Activated naive CD8-positive, alpha-beta T cell treated with anti-CD3 and anti-CD28 coated beads, Interleukin-2, amount 10 ng/mL, durations not matched to agents 7 days and 5 days (primary cell): ENCODE measurements around the gene CARD9. TPM values are rescaled to one million over a fixed set of nuclear protein-coding genes. Genes with fewer than 3 reads are reported as not detected.

Source experiments
- ATAC-seq: fragments of 150-1000 bp; cut with Tn5 transposase; one replicate; pipeline ENCODE4 v1.10.0; 2021; ENCODE audit warnings: low read depth, moderate library complexity
- POLR2A ChIA-PET: fragments of 350-600 bp; sonication (Branson Sonifier 250); formaldehyde crosslinking; loops from one replicate; lab custom pipeline; 2021; ENCODE audit warnings: antibody characterized with exemption; lab: Charles Lee
- DNase-seq: peaks from one replicate; pipeline ENCODE4 v3.0.0; 2021
- H3K27ac Mint-ChIP-seq: one replicate; pipeline ENCODE4 v1.8.0; 2022; ENCODE audit warnings: mild to moderate bottlenecking, mixed read lengths
- H3K27me3 Mint-ChIP-seq: one replicate; pipeline ENCODE4 v1.8.0; 2022; ENCODE audit warnings: mild to moderate bottlenecking, moderate library complexity, mixed read lengths
- H3K36me3 Mint-ChIP-seq: one replicate; pipeline ENCODE4 v1.8.0; 2021; ENCODE audit warnings: mild to moderate bottlenecking, mixed read lengths
- H3K4me1 Mint-ChIP-seq: one replicate; pipeline ENCODE4 v1.8.0; 2021; ENCODE audit warnings: mixed read lengths
- H3K4me3 Mint-ChIP-seq: one replicate; pipeline ENCODE4 v1.8.0; 2022; ENCODE audit warnings: mild to moderate bottlenecking, moderate library complexity, mixed read lengths
- H3K9me3 Mint-ChIP-seq: one replicate; pipeline ENCODE4 v1.8.0; 2021; ENCODE audit warnings: mixed read lengths
- total RNA-seq, 2 experiments: library from RNA; stranded (reverse); gene quantifications; one replicate each; pipeline ENCODE4 v1.2.3, GENCODE V29; 2021

Gene CARD9
- under 1 TPM; 0.45 to 0.61 TPM for total RNA-seq

- H3K27me3 Mint-ChIP-seq, result no peaks in the 10 kb centered on the region
- H3K4me1 Mint-ChIP-seq, result peaks cover 2% of the 10 kb centered on the region
- H3K36me3 Mint-ChIP-seq, result peaks cover 1% of the 10 kb centered on the region
- POLR2A ChIA-PET, result no interaction called here
- no peak within 1 kb of the TSS for H3K27ac Mint-ChIP-seq
- H3K4me3 Mint-ChIP-seq, result peak within 1 kb of the TSS; percentile 13
- ATAC-seq (no peak), DNase-seq (no peak)
- H3K9me3 Mint-ChIP-seq, result no peaks in the 10 kb centered on the region
Measured at GRCh38 chr9:136373300-136374182, at the start of gene CARD9. Gene CARD9 (minus strand): TSS chr9:136373669. CDS start chr9:136372078, 1,591 bp downstream.

GRCh38 chr9:136422876-136423275, 49.4 kb upstream of the CARD9 start:
- ATAC-seq (no peak), DNase-seq (no peak)
- H3K27ac Mint-ChIP-seq, result no peak overlapping the region
- H3K36me3 Mint-ChIP-seq, result peaks cover 4% of the 10 kb centered on the region
- POLR2A ChIA-PET, result interaction anchor here (1.2 kb wide), 1 partner anchor 13 kb away, joined by 3 read pairs; the partner anchor contains the start of genes ENTR1 and PMPCA
- H3K4me1 Mint-ChIP-seq, result no peaks in the 10 kb centered on the region
- H3K9me3 Mint-ChIP-seq, result no peaks in the 10 kb centered on the region
- H3K4me3 Mint-ChIP-seq, result no peak overlapping the region
- no peaks in the 10 kb centered on the region for H3K27me3 Mint-ChIP-seq

- POLR2A ChIA-PET, result no interaction called here
- DNase-seq (no peak), ATAC-seq (no peak)
- H3K27me3 Mint-ChIP-seq, result no peaks in the 10 kb centered on the region
- H3K27ac Mint-ChIP-seq, result no peak overlapping the region
- H3K9me3 Mint-ChIP-seq, result no peaks in the 10 kb centered on the region
- no peak overlapping the region for H3K4me3 Mint-ChIP-seq
- no peaks in the 10 kb centered on the region for H3K4me1 Mint-ChIP-seq
- H3K36me3 Mint-ChIP-seq, result peaks cover 4% of the 10 kb centered on the region
Measured at GRCh38 chr9:136421791-136422190, 48.3 kb upstream of the CARD9 start.

- Mint-ChIP-seq H3K4me3 (no peak overlapping the region), H3K36me3 (peaks cover 8% of the 10 kb centered on the region), H3K27me3 (no peaks in the 10 kb centered on the region), H3K9me3 (no peaks in the 10 kb centered on the region), H3K4me1 (no peaks in the 10 kb centered on the region), H3K27ac (no peak overlapping the region)
- ATAC-seq, result no peak
- POLR2A ChIA-PET, result no interaction called here
- DNase-seq, result no peak
Measured at GRCh38 chr9:136419092-136419420, 45.6 kb upstream of the CARD9 start.

GRCh38 chr9:136418182-136419091, 45.0 kb upstream of the CARD9 start:
- peaks cover 8% of the 10 kb centered on the region for H3K36me3 Mint-ChIP-seq
- no peaks in the 10 kb centered on the region for H3K27me3 Mint-ChIP-seq
- no peak overlapping the region for H3K27ac Mint-ChIP-seq
- POLR2A ChIA-PET, result no interaction called here
- H3K4me1 Mint-ChIP-seq, result no peaks in the 10 kb centered on the region
- ATAC-seq (no peak), DNase-seq (no peak)
- H3K9me3 Mint-ChIP-seq, result no peaks in the 10 kb centered on the region
- H3K4me3 Mint-ChIP-seq, result no peak overlapping the region

GRCh38 chr9:136416914-136417313, 43.4 kb upstream of the CARD9 start:
- POLR2A ChIA-PET, result no interaction called here
- Mint-ChIP-seq H3K36me3 (peaks cover 8% of the 10 kb centered on the region), H3K9me3 (no peaks in the 10 kb centered on the region)

GRCh38 chr9:136416427-136416826, 43.0 kb upstream of the CARD9 start:
- peaks cover 8% of the 10 kb centered on the region for H3K36me3 Mint-ChIP-seq
- H3K4me1 Mint-ChIP-seq, result peaks cover 8% of the 10 kb centered on the region
- no peaks in the 10 kb centered on the region for H3K27me3 Mint-ChIP-seq
- no peaks in the 10 kb centered on the region for H3K9me3 Mint-ChIP-seq
- H3K27ac Mint-ChIP-seq, result no peak overlapping the region
- POLR2A ChIA-PET, result no interaction called here
- ATAC-seq, result no peak
- H3K4me3 Mint-ChIP-seq, result no peak overlapping the region
- no peak for DNase-seq

More at GRCh38 chr9:136416914-136417313, 43.4 kb upstream of the CARD9 start:
- Mint-ChIP-seq H3K27me3 (no peaks in the 10 kb centered on the region), H3K4me3 (no peak overlapping the region), H3K4me1 (peaks cover 4% of the 10 kb centered on the region), H3K27ac (no peak overlapping the region)
- no peak for DNase-seq
- ATAC-seq, result no peak

- Mint-ChIP-seq H3K36me3 (peaks cover 13% of the 10 kb centered on the region), H3K27ac (no peak overlapping the region), H3K4me1 (peaks cover 27% of the 10 kb centered on the region), H3K4me3 (no peak overlapping the region), H3K9me3 (no peaks in the 10 kb centered on the region), H3K27me3 (no peaks in the 10 kb centered on the region)
- ATAC-seq (no peak), DNase-seq (no peak)
- POLR2A ChIA-PET, result no interaction called here
Measured at GRCh38 chr9:136412962-136413361, 39.5 kb upstream of the CARD9 start.

GRCh38 chr9:136411378-136411777, 37.9 kb upstream of the CARD9 start:
- ATAC-seq, result no peak

GRCh38 chr9:136410500-136411287, 37.2 kb upstream of the CARD9 start, which contains the start of the genes ENTR1 and PMPCA:
Gene ENTR1 (minus strand): TSS chr9:136410614. CDS start chr9:136410397, 217 bp downstream.
Gene PMPCA (plus strand): TSS chr9:136410658. CDS start chr9:136410669, 11 bp downstream.
- H3K9me3 Mint-ChIP-seq, result no peaks in the 10 kb centered on the region
- H3K27ac Mint-ChIP-seq, result peak within 1 kb of the TSS; percentile 90
- H3K27me3 Mint-ChIP-seq, result no peaks in the 10 kb centered on the region
- peaks cover 23% of the 10 kb centered on the region for H3K36me3 Mint-ChIP-seq
- POLR2A ChIA-PET, result interaction anchor here (0.5 to 1.8 kb wide), 7 partner anchors 12 to 303 kb away, joined by 3 to 7 read pairs (median 3); partner anchors contain the start of gene DNLZ
- H3K4me1 Mint-ChIP-seq, result peaks cover 27% of the 10 kb centered on the region
- DNase-seq (peak; percentile 97), ATAC-seq (peak; percentile 76)
- peak within 1 kb of the TSS; percentile 94 for H3K4me3 Mint-ChIP-seq

More at GRCh38 chr9:136411378-136411777, 37.9 kb upstream of the CARD9 start:
- Mint-ChIP-seq H3K36me3 (peaks cover 22% of the 10 kb centered on the region), H3K27ac (peak overlapping the region; percentile 88), H3K4me3 (peak overlapping the region; percentile 94), H3K27me3 (no peaks in the 10 kb centered on the region), H3K9me3 (no peaks in the 10 kb centered on the region), H3K4me1 (peaks cover 27% of the 10 kb centered on the region)
- POLR2A ChIA-PET, result interaction anchor here (1.0 to 1.1 kb wide), 2 partner anchors 48 to 304 kb away, joined by 3 to 4 read pairs; partner anchors contain the start of gene DNLZ
- no peak for DNase-seq

GRCh38 chr9:136409557-136410455, 36.3 kb upstream of the CARD9 start:
- no peaks in the 10 kb centered on the region for H3K9me3 Mint-ChIP-seq
- ATAC-seq (peak; percentile 12), DNase-seq (peak; percentile 57)
- peak overlapping the region; percentile 86 for H3K4me3 Mint-ChIP-seq
- peak overlapping the region; percentile 90 for H3K27ac Mint-ChIP-seq
- H3K27me3 Mint-ChIP-seq, result no peaks in the 10 kb centered on the region
- POLR2A ChIA-PET, result interaction anchor here (0.6 to 1.8 kb wide), 7 partner anchors 9 to 75 kb away, joined by 3 to 7 read pairs (median 3); partner anchors contain the start of gene DNLZ
- H3K36me3 Mint-ChIP-seq, result peaks cover 24% of the 10 kb centered on the region
- peaks cover 34% of the 10 kb centered on the region for H3K4me1 Mint-ChIP-seq
